Panc1 (cell line): Measurements from ENCODE around the gene ABCD3. TPM values are rescaled to one million over a fixed set of nuclear protein-coding genes. Genes with fewer than 3 reads are reported as not detected.
"Not testable (repeated sequence)": the region's sequence is repeated elsewhere in the genome, so short reads cannot be mapped to it uniquely, and the experiment has no call there.

Experiments used
- ATAC-seq: fragments of 200-7000 bp; cut with Tn5 transposase; 2 replicates; pipeline ENCODE4 v1.9.1; 2020; ENCODE audit warnings: mild to moderate bottlenecking, moderate library complexity
- BruUV-seq: library from RNA; stranded (reverse); fragments of 400-500 nt; replicated peaks from 2 replicates; lab custom pipeline; 2021; lab: Mats Ljungman, UMichigan
- CTCF ChIA-PET: fragments of 300-600 bp; sonication (Branson Sonifier 250); formaldehyde crosslinking; loops from one replicate; lab custom pipeline; 2022; ENCODE audit warnings: antibody characterized with exemption; lab: Charles Lee
- POLR2A ChIA-PET: fragments of 300-600 bp; sonication (Branson Sonifier 250); formaldehyde crosslinking; loops from one replicate; lab custom pipeline; 2022; ENCODE audit warnings: antibody characterized with exemption; lab: Charles Lee
- DNase-seq: peaks from one replicate; pipeline ENCODE4 v3.0.0-alpha.2; 2010; ENCODE audit warnings: low read depth, low spot score
- H3K27ac ChIP-seq: 2 replicates; pipeline ENCODE4 v1.5.1; 2011; ENCODE audit warnings: mild to moderate bottlenecking, low read length, inconsistent platforms
- H3K27me3 ChIP-seq: fragments of 200-500 bp; sonication (Bioruptor generic); 2 replicates; pipeline ENCODE4 v1.6.0; 2014; ENCODE audit warnings: low read length, inconsistent platforms; ENCODE audit not compliant: control insufficient read depth, insufficient read depth
- H3K36me3 ChIP-seq: fragments of 200-500 bp; sonication (Bioruptor generic); 2 replicates; pipeline ENCODE4 v1.5.1; 2014; ENCODE audit warnings: inconsistent platforms, mild to moderate bottlenecking, low read length, moderate library complexity; ENCODE audit not compliant: control insufficient read depth, insufficient read depth
- H3K4me1 ChIP-seq: 2 replicates; pipeline ENCODE4 v1.5.1; 2011; ENCODE audit warnings: inconsistent platforms, mild to moderate bottlenecking, low read length, moderate library complexity; ENCODE audit not compliant: control insufficient read depth, insufficient read depth
- H3K4me3 ChIP-seq, 2 experiments: 2 replicates each; pipeline ENCODE4 v1.5.1; 2011 to 2012; ENCODE audit warnings: low read depth in 2 of 2, low read length in 2 of 2, mild to moderate bottlenecking in 2 of 2, inconsistent platforms in 1 of 2, moderate library complexity in 1 of 2
- H3K9me3 ChIP-seq: fragments of 200-500 bp; sonication (Bioruptor generic); 2 replicates; pipeline ENCODE4 v1.5.1; 2014; ENCODE audit warnings: low read depth, mild to moderate bottlenecking, inconsistent platforms, low read length, moderate library complexity; ENCODE audit not compliant: control insufficient read depth, insufficient read depth
- CTCF ChIP-seq: fragments of 450-650 bp; IDR thresholded peaks from 2 replicates; pipeline ENCODE4 v1.5.1; 2017; ENCODE audit warnings: mild to moderate bottlenecking
- POLR2AphosphoS5 ChIP-seq: IDR thresholded peaks from 2 replicates; pipeline ENCODE4 v1.6.1; 2012; ENCODE audit warnings: mild to moderate bottlenecking, low read depth, low read length, moderate library complexity
- REST ChIP-seq, 2 experiments: IDR thresholded peaks; 2 replicates each; pipeline ENCODE4 v1.6.1; 2011 to 2012; ENCODE audit warnings: low read depth in 2 of 2, control low read depth in 1 of 2, low read length in 1 of 2, mild to moderate bottlenecking in 1 of 2, moderate library complexity in 1 of 2; ENCODE audit not compliant: insufficient read depth in 1 of 2
- SIN3A ChIP-seq: IDR thresholded peaks from 2 replicates; pipeline ENCODE4 v1.6.1; 2012; ENCODE audit warnings: low read depth, mild to moderate bottlenecking, low read length, moderate library complexity, borderline replicate concordance; ENCODE audit not compliant: insufficient read depth
- TCF7L2 ChIP-seq: IDR thresholded peaks from 2 replicates; pipeline ENCODE4 v1.6.1; 2011; ENCODE audit warnings: mild to moderate bottlenecking, low read depth, low read length, inconsistent platforms
- in situ Hi-C: cut with HindIII; loops from 2 replicates; pipeline ENCODE4 v1.10.0; 2016; ENCODE audit warnings: low sequenced_read_pairs, low pct_unique_long_range_greater_than_20kb
- intact Hi-C: fragments of 100-400 bp; cut with micrococcal nuclease; formaldehyde crosslinking; loops from one replicate; pipeline ENCODE4 v1.10.0; 2022; ENCODE audit not compliant: unreplicated experiment
- total RNA-seq: library from RNA; stranded (reverse); gene quantifications from one replicate; pipeline ENCODE4 v1.2.1, GENCODE V29; 2021; ENCODE audit not compliant: unreplicated experiment

The ABCD3 gene
- total RNA-seq, 1 experiment from 2014 or later, result 40.5 TPM

GRCh38 chr1:94438692-94439276 is 20.6 kb downstream of the ABCD3 start:
- no peak overlapping the region for H3K4me3 ChIP-seq
- in situ Hi-C loops, result no loop called here
- no peak overlapping the region for H3K27ac ChIP-seq
- ATAC-seq (no peak), DNase-seq (no peak)
- CTCF ChIA-PET, result no interaction called here
- H3K4me1 ChIP-seq, result 0 out of 2 replicates have a peak, but pooled peaks cover 7% of the 10 kb centered on the region
- no peaks in the 10 kb centered on the region for H3K36me3 ChIP-seq
- H3K27me3 ChIP-seq, result no peaks in the 10 kb centered on the region
- TF ChIP-seq SIN3A (no peak), POLR2AphosphoS5 (no peak), CTCF (no peak), REST (IDR thresholded peaks at IDR 0.05; ENCODE audit: insufficient read depth in 1 of 2, low read depth in 2 of 2, low read length in 1 of 2) (no peak), TCF7L2 (no peak)
- POLR2A ChIA-PET, result no interaction called here
- peaks cover 3% of the 10 kb centered on the region; the same call in 1 of the 2 replicates for H3K9me3 ChIP-seq
- intact Hi-C loops, result no loop called here
- no TSS peak for BruUV-seq

GRCh38 chr1:94440088-94440487 is 21.9 kb downstream of the ABCD3 start:
- BruUV-seq, result no TSS peak
- POLR2A ChIA-PET, result no interaction called here
- CTCF ChIA-PET, result no interaction called here
- Histone ChIP-seq H3K9me3 (peaks cover 3% of the 10 kb centered on the region; the same call in 1 of the 2 replicates), H3K27ac (no peak overlapping the region), H3K4me3 (no peak overlapping the region), H3K36me3 (no peaks in the 10 kb centered on the region), H3K4me1 (0 out of 2 replicates have a peak, but pooled peaks cover 7% of the 10 kb centered on the region), H3K27me3 (no peaks in the 10 kb centered on the region)
- no peak for TF ChIP-seq POLR2AphosphoS5
- TF ChIP-seq SIN3A, result no peak
- TF ChIP-seq CTCF, result no peak
- no peak for ATAC-seq
- intact Hi-C loops, result no loop called here
- in situ Hi-C loops, result no loop called here
- DNase-seq, result no peak

GRCh38 chr1:94443067-94443466 is 24.9 kb downstream of the ABCD3 start:
- POLR2A ChIA-PET, result interaction anchor here (0.6 kb wide), 1 partner anchor 58 kb away, joined by 9 read pairs; no protein-coding TSS in a partner anchor
- H3K4me1 ChIP-seq, intact Hi-C loops, ATAC-seq, H3K9me3 ChIP-seq, CTCF ChIA-PET, H3K27ac ChIP-seq, BruUV-seq, in situ Hi-C loops, H3K36me3 ChIP-seq, DNase-seq, H3K4me3 ChIP-seq, H3K27me3 ChIP-seq: not testable (repeated sequence)

GRCh38 chr1:94444819-94445218 is 26.6 kb downstream of the ABCD3 start:
- DNase-seq, BruUV-seq, H3K4me3 ChIP-seq, H3K27me3 ChIP-seq, in situ Hi-C loops, H3K9me3 ChIP-seq, ATAC-seq, POLR2A ChIA-PET, H3K27ac ChIP-seq, H3K36me3 ChIP-seq, intact Hi-C loops, H3K4me1 ChIP-seq, CTCF ChIA-PET: not testable (repeated sequence)
